NCI-H1436 (cell line): Measurements from ENCODE around the gene PSMB11.

Experiments used
- DNase-seq: peaks from one replicate; lab custom pipeline; 2025; lab: John Stamatoyannopoulos, UW

PSMB11 gene

GRCh38 chr14:23044840-23045239 lies 2.8 kb downstream of the PSMB11 start:
- no peak for DNase-seq

GRCh38 chr14:23045419-23046357 lies 3.7 kb downstream of the PSMB11 start:
- DNase-seq: no peak

- no peak for DNase-seq
These were observed 5.1 kb downstream of the PSMB11 start for GRCh38 chr14:23047034-23047634.

GRCh38 chr14:23047751-23048693 lies 6.0 kb downstream of the PSMB11 start:
- no peak for DNase-seq

GRCh38 chr14:23049011-23049410 lies 7.0 kb downstream of the PSMB11 start:
- no peak for DNase-seq

- no peak for DNase-seq
These were observed 9.4 kb downstream of the PSMB11 start for GRCh38 chr14:23051141-23052057.

GRCh38 chr14:23052182-23052623 lies 10.2 kb downstream of the PSMB11 start:
- no peak for DNase-seq

GRCh38 chr14:23052671-23053070 lies 10.7 kb downstream of the PSMB11 start:
- no peak for DNase-seq

GRCh38 chr14:23053426-23053825 lies 11.4 kb downstream of the PSMB11 start:
- no peak for DNase-seq

- DNase-seq: no peak
These were observed 12.2 kb downstream of the PSMB11 start for GRCh38 chr14:23054000-23054811.

GRCh38 chr14:23055147-23055550 lies 13.1 kb downstream of the PSMB11 start:
- no peak for DNase-seq

- no peak for DNase-seq
These were observed 13.7 kb downstream of the PSMB11 start for GRCh38 chr14:23055621-23056144.

GRCh38 chr14:23056145-23056955 lies 14.3 kb downstream of the PSMB11 start:
- no peak for DNase-seq

GRCh38 chr14:23056956-23057756 lies 15.1 kb downstream of the PSMB11 start, which contains the start of gene CDH24:
Gene CDH24, minus strand, starts transcription at chr14:23057520. Its CDS starts 1,787 bp downstream, at chr14:23055733.
- DNase-seq: no peak

GRCh38 chr14:23057757-23058653 lies 16.0 kb downstream of the PSMB11 start:
- DNase-seq: no peak

- DNase-seq: no peak
These were observed 16.9 kb downstream of the PSMB11 start for GRCh38 chr14:23058654-23059504.
